ENCODE data around the gene RAB30.

DNA sequence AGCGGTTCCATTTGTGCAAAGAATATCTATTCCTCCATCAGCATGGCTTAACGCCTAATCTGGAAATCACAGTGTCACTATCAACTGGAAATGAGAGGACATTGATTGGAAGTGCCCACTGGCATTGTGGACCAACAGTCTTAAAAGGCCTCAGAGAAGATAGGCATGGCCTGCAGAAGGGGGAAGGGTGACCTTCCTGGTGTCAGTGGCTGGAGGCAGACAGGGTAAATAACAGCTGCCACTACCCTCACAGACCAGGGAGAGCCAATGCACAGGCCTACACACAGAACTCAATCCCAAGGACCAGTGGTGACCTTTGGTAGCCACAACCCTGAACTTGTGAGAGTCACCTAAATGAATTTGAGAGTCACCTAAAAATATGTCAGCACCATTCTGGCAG lies 134.1 kb downstream of the RAB30 start:
- TF ChIP-seq, protein P1, sequence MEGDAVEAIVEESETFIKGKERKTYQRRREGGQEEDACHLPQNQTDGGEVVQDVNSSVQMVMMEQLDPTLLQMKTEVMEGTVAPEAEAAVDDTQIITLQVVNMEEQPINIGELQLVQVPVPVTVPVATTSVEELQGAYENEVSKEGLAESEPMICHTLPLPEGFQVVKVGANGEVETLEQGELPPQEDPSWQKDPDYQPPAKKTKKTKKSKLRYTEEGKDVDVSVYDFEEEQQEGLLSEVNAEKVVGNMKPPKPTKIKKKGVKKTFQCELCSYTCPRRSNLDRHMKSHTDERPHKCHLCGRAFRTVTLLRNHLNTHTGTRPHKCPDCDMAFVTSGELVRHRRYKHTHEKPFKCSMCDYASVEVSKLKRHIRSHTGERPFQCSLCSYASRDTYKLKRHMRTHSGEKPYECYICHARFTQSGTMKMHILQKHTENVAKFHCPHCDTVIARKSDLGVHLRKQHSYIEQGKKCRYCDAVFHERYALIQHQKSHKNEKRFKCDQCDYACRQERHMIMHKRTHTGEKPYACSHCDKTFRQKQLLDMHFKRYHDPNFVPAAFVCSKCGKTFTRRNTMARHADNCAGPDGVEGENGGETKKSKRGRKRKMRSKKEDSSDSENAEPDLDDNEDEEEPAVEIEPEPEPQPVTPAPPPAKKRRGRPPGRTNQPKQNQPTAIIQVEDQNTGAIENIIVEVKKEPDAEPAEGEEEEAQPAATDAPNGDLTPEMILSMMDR (conservative IDR thresholded peaks at IDR 0.05; ENCODE audit: low read depth, low read length) = no peak
- TF ChIP-seq EZH2 (IDR thresholded peaks at IDR 0.05; ENCODE audit: borderline replicate concordance, low read depth, low read length, poor library complexity, severe bottlenecking) = no peak

All from A673 (cell line).